A673 (cell line): ENCODE data around the gene TMEM35B. TPM values are rescaled to one million over a fixed set of nuclear protein-coding genes. Genes with fewer than 3 reads are reported as not detected.

ENCODE experiments used
- BruUV-seq: library from RNA; stranded (reverse); fragments of 400-500 nt; replicated peaks from 2 replicates; lab custom pipeline; 2021; lab: Mats Ljungman, UMichigan
- CTCF ChIA-PET: fragments of 300-600 bp; sonication (Branson Sonifier 250); formaldehyde crosslinking; loops from one replicate; lab custom pipeline; 2022; ENCODE audit warnings: antibody characterized with exemption; lab: Charles Lee
- POLR2A ChIA-PET: fragments of 300-600 bp; sonication (Branson Sonifier 250); formaldehyde crosslinking; loops from one replicate; lab custom pipeline; 2022; ENCODE audit warnings: antibody characterized with exemption; ENCODE audit not compliant: low non-redundant PET; lab: Charles Lee
- DNase-seq: peaks from one replicate; pipeline ENCODE4 v3.0.0-alpha.2; 2015; ENCODE audit warnings: low spot score
- H3K27ac ChIP-seq: fragments of 200-600 bp; sonication (generic); 2 replicates; pipeline ENCODE4 v1.5.1; 2016; ENCODE audit warnings: mixed run types, low read depth, mild to moderate bottlenecking, mixed read lengths, antibody characterized with exemption, low read length; ENCODE audit not compliant: poor library complexity, severe bottlenecking
- H3K27me3 ChIP-seq: fragments of 200-600 bp; sonication (generic); replicated peaks from 2 replicates; pipeline ENCODE4 v1.6.1; 2017; ENCODE audit warnings: mixed run types, low read depth, mild to moderate bottlenecking, mixed read lengths, antibody characterized with exemption, low read length; ENCODE audit not compliant: insufficient read depth, poor library complexity
- H3K36me3 ChIP-seq: fragments of 200-600 bp; sonication (generic); 2 replicates; pipeline ENCODE4 v1.6.1; 2016; ENCODE audit warnings: mixed run types, mild to moderate bottlenecking, mixed read lengths, antibody characterized with exemption, low read length; ENCODE audit not compliant: insufficient read depth, poor library complexity, severe bottlenecking
- H3K4me1 ChIP-seq: fragments of 200-600 bp; sonication (generic); 2 replicates; pipeline ENCODE4 v1.6.1; 2017; ENCODE audit warnings: mixed run types, mild to moderate bottlenecking, mixed read lengths, antibody characterized with exemption, low read length; ENCODE audit not compliant: insufficient read depth, poor library complexity, severe bottlenecking
- H3K4me3 ChIP-seq: fragments of 200-600 bp; sonication (generic); 2 replicates; pipeline ENCODE4 v1.5.1; 2016; ENCODE audit warnings: low read depth, mixed run types, mild to moderate bottlenecking, mixed read lengths, low read length; ENCODE audit not compliant: poor library complexity, severe bottlenecking
- H3K9me3 ChIP-seq: fragments of 200-600 bp; sonication (generic); 2 replicates; pipeline ENCODE4 v1.6.1; 2016; ENCODE audit warnings: mixed run types, low read depth, mild to moderate bottlenecking, mixed read lengths, antibody characterized with exemption, low read length; ENCODE audit not compliant: poor library complexity, severe bottlenecking
- CTCF ChIP-seq: fragments of 300-800, 200-600 bp; sonication (generic); conservative IDR thresholded peaks from 2 replicates; pipeline ENCODE4 v1.5.1; 2017; ENCODE audit warnings: low read depth, mild to moderate bottlenecking, antibody characterized with exemption, low read length, moderate library complexity, mixed read lengths
- EZH2 ChIP-seq: fragments of 200-600 bp; sonication (generic); IDR thresholded peaks from 2 replicates; pipeline ENCODE4 v1.6.1; 2017; ENCODE audit warnings: borderline replicate concordance, low read depth, mild to moderate bottlenecking, mixed read lengths, antibody characterized with exemption, low read length; ENCODE audit not compliant: poor library complexity, severe bottlenecking
- intact Hi-C: fragments of 100-400 bp; cut with micrococcal nuclease; formaldehyde crosslinking; loops from one replicate; pipeline ENCODE4 v1.10.0; 2022; ENCODE audit not compliant: unreplicated experiment
- total RNA-seq: library from RNA; stranded (reverse); gene quantifications from 2 replicates; pipeline ENCODE4 v1.2.3, GENCODE V29; 2021

TMEM35B gene
- total RNA-seq, 1 experiment from 2014 or later = 10.6 TPM

- ChIA-PET POLR2A (no interaction called here), CTCF (no interaction called here)
- Histone ChIP-seq H3K4me1 (no peaks in the 10 kb centered on the region), H3K9me3 (no peaks in the 10 kb centered on the region), H3K27me3 (no peaks in the 10 kb centered on the region), H3K4me3 (no peak overlapping the region), H3K27ac (no peak overlapping the region), H3K36me3 (peaks cover 7% of the 10 kb centered on the region)
- TF ChIP-seq EZH2 (no peak), CTCF (no peak)
- intact Hi-C loops = no loop called here
- DNase-seq = no peak
- no TSS peak for BruUV-seq
Observed at GRCh38 chr1:35001743-35002142, 16.6 kb upstream of the TMEM35B start.

- H3K4me1 ChIP-seq = no peaks in the 10 kb centered on the region
- no peak overlapping the region for H3K27ac ChIP-seq
- TF ChIP-seq CTCF (no peak), EZH2 (no peak)
- BruUV-seq = no TSS peak
- DNase-seq = no peak
- ChIA-PET POLR2A (no interaction called here), CTCF (no interaction called here)
- H3K36me3 ChIP-seq = peaks cover 4% of the 10 kb centered on the region
- no peaks in the 10 kb centered on the region for H3K9me3 ChIP-seq
- H3K4me3 ChIP-seq = no peak overlapping the region
- no peaks in the 10 kb centered on the region for H3K27me3 ChIP-seq
- intact Hi-C loops = no loop called here
Observed at GRCh38 chr1:34994878-34995277, 9.7 kb upstream of the TMEM35B start.

DNA sequence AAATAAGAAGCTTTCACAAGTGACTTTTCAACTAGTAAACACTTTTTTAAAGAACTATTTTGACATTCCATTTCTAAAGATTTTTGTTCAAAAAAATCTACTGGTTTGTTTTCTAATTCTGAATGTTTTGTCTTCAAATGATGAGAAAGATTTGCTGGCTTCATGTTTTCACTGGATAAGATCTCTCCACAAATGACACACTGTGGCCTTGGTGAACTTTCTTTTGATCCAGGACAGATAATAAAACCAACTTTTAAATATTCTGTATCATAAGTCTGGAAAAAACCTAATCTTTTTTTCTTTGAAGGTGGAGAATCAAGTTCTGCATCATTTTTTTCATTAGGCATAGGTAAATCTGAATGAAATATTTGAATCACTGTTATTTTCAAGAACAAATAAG, 3.4 kb upstream of the TMEM35B start:
- no peaks in the 10 kb centered on the region for H3K9me3 ChIP-seq
- no peak for TF ChIP-seq CTCF
- no peak for TF ChIP-seq EZH2
- DNase-seq = no peak
- peaks cover 6% of the 10 kb centered on the region for H3K4me1 ChIP-seq
- CTCF ChIA-PET = no interaction called here
- no peaks in the 10 kb centered on the region for H3K27me3 ChIP-seq
- H3K36me3 ChIP-seq = peaks cover 4% of the 10 kb centered on the region
- POLR2A ChIA-PET = no interaction called here
- H3K4me3 ChIP-seq = no peak overlapping the region
- BruUV-seq = no TSS peak
- intact Hi-C loops = loop anchor here (5.0 kb wide), 1 partner anchor 44 kb away; the partner anchor contains the start of gene ZMYM6
- H3K27ac ChIP-seq = no peak overlapping the region
